LNCAP (cell line): ENCODE measurements around the gene CACNA1B.

ENCODE experiments used
- CTCF ChIP-seq: fragments of 450-650 bp; IDR thresholded peaks from 2 replicates; pipeline ENCODE4 v1.5.1; 2017; ENCODE audit warnings: mild to moderate bottlenecking

CACNA1B gene

GRCh38 chr9:138098908-138099791, 221.6 kb downstream of the CACNA1B start:
- TF ChIP-seq CTCF = no peak

- TF ChIP-seq CTCF = no peak
These were observed 222.4 kb downstream of the CACNA1B start for GRCh38 chr9:138099803-138100598.

- no peak for TF ChIP-seq CTCF
These were observed 223.2 kb downstream of the CACNA1B start for GRCh38 chr9:138100711-138101350.

GRCh38 chr9:138101444-138102234, 224.1 kb downstream of the CACNA1B start:
- no peak for TF ChIP-seq CTCF

- TF ChIP-seq CTCF = no peak
These were observed 224.9 kb downstream of the CACNA1B start for GRCh38 chr9:138102246-138103051.

GRCh38 chr9:138103111-138103848, 225.7 kb downstream of the CACNA1B start:
- no peak for TF ChIP-seq CTCF
